ENCODE data around the gene SEC63.
"Not testable (repeated sequence)": the region's sequence is repeated elsewhere in the genome, so short reads cannot be mapped to it uniquely, and the experiment has no call there.

The SEC63 gene

GRCh38 chr6:107926697-107927544, 31.1 kb downstream of the SEC63 start:
- DNase-seq: not testable (repeated sequence)

DNA sequence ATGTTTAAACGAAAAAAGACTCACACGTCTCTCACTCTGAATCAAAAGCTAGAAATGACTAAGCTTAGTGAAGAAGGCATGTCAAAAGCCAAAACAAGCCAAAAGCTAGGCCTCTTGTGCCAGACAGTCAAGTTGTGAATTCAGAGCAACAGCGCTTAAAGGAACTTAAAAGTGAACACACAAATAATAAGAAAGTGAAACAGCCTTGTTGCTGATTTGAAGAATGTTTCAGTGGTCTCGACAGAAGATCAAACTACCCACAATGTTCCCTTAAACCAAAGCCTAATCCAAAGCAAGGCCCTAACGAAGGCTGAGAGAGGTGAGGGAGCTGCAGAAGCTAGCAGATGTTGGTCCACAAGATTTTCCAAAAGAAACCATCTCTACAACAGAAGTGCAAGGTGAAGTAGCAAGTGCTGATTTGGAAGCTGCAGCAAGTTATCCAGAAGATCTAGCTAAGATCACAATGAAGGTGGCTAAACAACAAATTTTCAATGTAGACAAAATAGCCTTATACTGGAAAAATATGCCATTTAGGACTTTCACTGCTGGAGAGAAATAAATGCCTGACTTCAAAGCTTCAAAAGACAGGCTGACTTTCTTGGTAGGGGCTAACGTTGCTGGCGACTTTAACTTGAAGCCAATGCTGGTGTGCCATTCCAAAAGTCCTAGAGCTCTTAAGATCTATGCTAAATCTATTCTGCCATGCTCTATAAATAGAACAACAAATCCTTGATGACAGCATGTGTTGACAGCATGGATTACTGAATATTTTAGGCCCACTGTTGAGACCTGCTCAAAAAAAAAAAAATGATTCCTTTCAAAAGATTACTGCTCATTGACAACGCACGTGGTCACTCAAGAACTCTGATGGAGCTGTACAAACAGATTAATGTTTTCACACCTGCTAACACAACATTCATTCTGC, 40.3 kb downstream of the SEC63 start:
- no peak for DNase-seq

DNA sequence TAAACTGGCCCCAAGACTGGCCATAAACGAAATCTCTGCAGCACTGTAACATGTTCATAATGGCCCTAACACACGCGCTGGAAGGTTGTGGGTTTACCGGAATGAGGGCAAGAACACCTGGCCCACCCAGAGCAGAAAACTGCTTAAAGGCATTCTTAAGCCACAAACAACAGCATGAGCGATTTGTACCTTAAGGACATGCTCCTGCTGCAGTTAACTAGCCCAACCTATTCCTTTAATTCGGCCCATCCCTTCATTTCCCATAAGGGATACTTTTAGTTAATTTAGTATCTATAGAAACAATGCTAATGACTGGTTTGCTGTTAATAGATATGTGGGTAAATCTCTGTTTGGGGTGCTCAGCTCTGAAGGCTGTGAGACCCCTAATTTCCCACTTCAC, 41.0 kb downstream of the SEC63 start:
- not testable (repeated sequence) for DNase-seq

- DNase-seq: no peak
These were observed 46.3 kb downstream of the SEC63 start for GRCh38 chr6:107911692-107912091.

DNA sequence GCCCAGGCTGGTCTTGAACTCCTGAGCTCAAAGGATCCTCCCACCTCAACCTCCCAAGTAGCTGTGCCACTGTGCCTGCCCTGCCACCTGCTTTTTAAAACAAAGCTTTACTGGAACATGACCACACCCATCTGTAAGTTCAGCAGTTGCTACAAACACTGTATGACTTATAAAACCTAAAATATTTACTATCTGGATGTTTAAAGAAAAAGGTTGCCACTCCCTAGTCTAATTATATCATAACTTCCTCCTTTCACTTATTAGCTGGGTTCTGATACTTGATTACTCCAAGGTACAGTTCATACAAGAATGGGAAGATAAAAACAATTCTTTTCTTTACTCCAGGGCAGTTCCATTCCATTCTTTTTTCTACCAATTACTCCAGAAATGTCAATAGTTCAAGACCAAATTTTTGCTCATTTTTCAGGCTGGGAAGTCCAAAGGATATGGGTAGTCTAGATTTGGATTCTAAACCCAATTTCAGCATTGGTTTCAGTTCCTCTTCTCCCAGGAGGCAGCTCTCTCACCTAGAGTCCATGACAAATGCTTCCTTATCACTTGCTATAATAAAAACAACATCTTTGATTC, 63.1 kb downstream of the SEC63 start:
- DNase-seq: no peak

DNA sequence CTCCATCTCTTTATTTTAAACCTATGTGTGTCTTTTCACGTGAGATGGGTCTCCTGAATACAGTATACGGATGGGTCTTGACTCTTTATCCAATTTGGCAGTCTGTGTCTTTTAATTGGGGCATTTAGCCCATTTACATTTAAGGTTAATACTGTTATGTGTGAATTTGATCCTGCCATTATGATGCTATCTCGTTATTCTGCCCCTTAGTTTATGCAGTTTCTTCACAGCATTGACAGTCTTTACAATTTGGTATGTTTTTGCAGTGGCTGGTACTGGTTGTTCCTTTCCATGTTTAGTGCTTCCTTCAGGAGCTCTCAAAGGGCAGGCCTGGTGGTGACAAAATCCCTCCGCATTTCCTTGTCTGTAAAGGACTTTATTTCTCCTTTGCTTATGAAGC, 67.6 kb downstream of the SEC63 start:
- DNase-seq: not testable (repeated sequence)

DNA sequence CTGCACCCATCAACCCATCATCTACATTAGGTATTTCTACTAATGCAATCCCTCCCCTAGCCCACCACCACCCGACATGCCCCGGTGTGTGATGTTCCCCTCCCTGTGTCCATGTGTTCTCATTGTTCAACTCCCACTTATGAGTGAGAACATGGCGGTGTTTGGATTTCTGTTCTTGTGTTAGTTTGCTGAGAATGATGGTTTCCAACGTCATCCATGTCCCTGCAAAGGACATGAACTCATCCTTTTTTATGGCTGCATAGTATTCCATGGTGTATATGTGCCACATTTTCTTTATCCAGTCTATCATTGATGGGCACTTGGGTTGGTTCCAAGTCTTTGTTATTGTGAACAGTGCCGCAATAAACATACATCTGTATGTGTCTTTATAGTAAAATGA, 72.1 kb downstream of the SEC63 start:
- DNase-seq: not testable (repeated sequence)

DNA sequence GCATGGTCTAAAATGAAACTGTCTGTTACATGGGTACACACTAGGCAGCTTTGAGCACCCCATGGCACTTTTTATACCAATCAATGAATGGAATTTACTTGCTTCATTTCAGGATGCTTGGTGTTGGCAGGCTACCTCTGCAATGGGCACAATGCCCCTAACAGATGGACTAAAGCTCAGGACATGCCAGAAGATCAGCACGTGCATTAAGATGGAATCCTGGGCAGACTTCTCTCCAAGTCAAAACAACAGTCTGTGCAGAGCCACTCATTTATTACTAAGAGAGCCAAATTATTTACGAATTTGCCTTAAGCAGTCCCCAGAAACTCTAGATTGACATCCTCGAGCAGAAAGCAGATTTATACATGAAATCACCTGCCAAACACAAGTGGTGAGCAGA, 78.1 kb downstream of the SEC63 start:
- no peak for DNase-seq

- no peak for DNase-seq
These were observed 80.0 kb downstream of the SEC63 start for GRCh38 chr6:107877968-107878367.

- DNase-seq: no peak
These were observed 86.0 kb downstream of the SEC63 start for GRCh38 chr6:107871976-107872375.

DNA sequence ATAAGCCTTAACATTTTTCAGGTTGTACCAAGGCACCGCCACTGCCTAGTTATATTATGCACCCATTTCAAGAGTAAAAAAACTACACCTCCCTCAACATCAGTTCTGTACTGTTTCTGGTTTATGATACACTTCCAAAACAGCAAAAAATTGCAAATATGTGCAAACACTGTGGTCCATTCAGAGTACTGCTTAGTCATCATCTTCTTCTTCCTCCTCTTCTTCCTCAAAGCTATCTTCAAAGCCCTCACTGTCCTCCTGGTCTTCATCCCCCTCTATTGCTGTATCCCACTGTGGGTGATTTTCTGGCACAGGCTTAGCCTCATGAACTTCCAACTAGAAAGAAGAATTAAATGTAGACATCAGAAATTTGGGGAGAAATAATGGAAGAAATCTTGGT, 86.5 kb downstream of the SEC63 start:
- not testable (repeated sequence) for DNase-seq

- DNase-seq: no peak
These were observed 87.0 kb downstream of the SEC63 start for GRCh38 chr6:107871016-107871415.

- no peak for DNase-seq
These were observed 87.6 kb downstream of the SEC63 start for GRCh38 chr6:107870381-107870780.

DNA sequence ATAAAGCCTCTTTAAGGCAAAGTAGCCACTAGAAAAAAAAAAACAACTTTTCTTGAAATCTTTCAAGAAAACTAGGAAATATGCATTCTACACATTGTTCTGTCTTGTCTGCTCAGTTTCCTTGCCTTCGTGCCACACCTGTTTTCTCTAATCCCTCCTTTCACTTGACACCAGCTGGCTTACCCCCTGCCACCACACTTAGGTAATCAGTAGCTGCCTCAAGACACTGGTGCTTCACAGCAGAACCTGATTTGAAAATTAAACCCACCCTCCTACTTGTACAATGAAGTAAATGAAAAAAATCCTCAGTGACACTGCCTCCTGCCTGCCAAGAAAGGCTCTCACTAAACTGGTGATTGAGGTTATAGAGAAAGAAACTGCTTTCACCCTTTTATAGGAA, 88.1 kb downstream of the SEC63 start:
- DNase-seq: no peak

DNA sequence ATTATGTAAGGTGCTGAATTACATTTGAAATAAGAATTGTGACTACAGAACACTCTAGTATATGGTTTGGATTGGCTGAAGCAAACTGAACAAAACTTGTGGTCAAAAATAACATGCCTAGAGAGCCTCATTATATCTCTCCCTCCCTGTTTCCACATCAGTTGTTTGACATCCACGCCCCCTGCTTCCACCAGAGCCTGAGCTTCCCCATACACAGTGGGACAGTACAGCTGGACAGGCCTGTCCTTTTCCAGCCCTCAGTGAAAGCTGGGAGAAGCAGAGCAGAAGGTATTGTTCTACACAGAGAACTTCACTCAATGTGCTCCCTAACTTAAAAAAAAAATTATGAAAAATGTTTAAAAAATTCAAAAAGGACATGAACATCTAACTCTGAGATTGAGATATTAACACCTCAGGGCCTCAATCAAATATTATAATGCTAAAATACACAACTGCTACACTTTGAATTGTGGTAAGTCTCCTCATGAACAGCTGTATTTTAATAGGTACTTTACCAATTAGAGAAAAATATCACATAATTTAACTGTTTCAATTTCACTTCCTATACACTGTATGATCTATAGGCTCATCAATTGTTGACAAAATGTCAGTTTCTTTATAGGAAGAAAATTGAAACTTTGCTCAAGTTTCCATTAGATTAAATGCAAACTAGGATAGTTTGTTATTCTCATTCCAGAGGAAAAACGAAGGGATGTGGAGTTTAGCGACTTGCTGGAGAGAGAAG, 89.0 kb downstream of the SEC63 start:
- DNase-seq: no peak

GRCh38 chr6:107867302-107867615, 90.7 kb downstream of the SEC63 start:
- no peak for DNase-seq

GRCh38 chr6:107866606-107867301, 91.3 kb downstream of the SEC63 start:
- no peak for DNase-seq

GRCh38 chr6:107864226-107865127, 93.5 kb downstream of the SEC63 start:
- DNase-seq: no peak

DNA sequence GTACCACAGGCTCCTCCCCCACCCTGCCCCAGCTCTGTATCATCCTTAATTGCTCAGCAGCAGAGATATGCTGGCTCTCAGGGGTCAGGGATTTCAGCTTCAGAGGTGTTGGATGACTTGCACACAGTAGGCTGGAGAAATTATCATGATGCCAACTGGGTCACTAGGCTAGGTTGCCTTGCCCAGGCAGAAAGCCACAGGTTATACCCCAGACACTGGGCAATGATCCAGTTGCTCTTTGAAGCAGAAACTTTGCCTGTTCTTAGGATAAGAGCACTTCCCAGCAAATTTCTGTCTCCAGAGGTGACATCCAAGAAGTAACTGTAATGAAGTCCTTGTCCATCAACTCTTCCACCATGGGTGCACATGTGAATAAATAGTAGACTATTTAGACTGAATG, 95.6 kb downstream of the SEC63 start:
- no peak for DNase-seq

DNA sequence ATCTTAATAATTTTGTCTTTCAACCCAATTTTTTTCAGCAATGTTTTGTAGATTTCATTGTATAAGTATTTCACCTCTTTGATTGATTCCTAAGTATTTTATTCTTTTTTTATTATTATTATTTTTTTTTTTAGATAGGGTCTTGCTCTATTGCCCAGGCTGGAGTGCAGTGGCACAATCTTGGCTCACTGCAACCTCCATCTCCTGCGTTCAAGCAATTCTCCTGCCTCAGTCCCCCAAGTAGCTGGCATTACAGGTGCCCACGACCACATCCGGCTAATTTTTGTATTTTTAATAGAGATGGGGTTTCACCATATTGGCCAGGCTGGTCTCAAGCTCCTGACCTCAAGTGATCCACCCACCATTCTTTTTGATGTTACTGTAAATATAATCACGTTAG, 97.0 kb downstream of the SEC63 start:
- DNase-seq: not testable (repeated sequence)

GRCh38 chr6:107860144-107860543, 97.9 kb downstream of the SEC63 start:
- DNase-seq: not testable (repeated sequence)

All from DMS153 (cell line).